Measurements from ENCODE around the gene CLSTN2.

CLSTN2 gene

GRCh38 chr3:140188285-140188684 is 253.3 kb downstream of the CLSTN2 start:
- no peak for DNase-seq (ENCODE audit: low spot score)

- DNase-seq (ENCODE audit: low spot score), result no peak
Measured at GRCh38 chr3:140189267-140189666, 254.3 kb downstream of the CLSTN2 start.

- DNase-seq (ENCODE audit: low spot score), result no peak
Measured at GRCh38 chr3:140189976-140190375, 255.0 kb downstream of the CLSTN2 start.

GRCh38 chr3:140196970-140197369 is 262.0 kb downstream of the CLSTN2 start:
- no peak for DNase-seq (ENCODE audit: low spot score)

GRCh38 chr3:140198242-140198641 is 263.3 kb downstream of the CLSTN2 start:
- no peak for DNase-seq (ENCODE audit: low spot score)

- no peak for DNase-seq (ENCODE audit: low spot score)
Measured at GRCh38 chr3:140199008-140199407, 264.0 kb downstream of the CLSTN2 start.

GRCh38 chr3:140199743-140200142 is 264.8 kb downstream of the CLSTN2 start:
- no peak for DNase-seq (ENCODE audit: low spot score)

GRCh38 chr3:140203510-140203909 is 268.5 kb downstream of the CLSTN2 start:
- DNase-seq (ENCODE audit: low spot score), result no peak

- no peak for DNase-seq (ENCODE audit: low spot score)
Measured at GRCh38 chr3:140204271-140204984, 269.4 kb downstream of the CLSTN2 start.

GRCh38 chr3:140205598-140205997 is 270.6 kb downstream of the CLSTN2 start:
- no peak for DNase-seq (ENCODE audit: low spot score)

- no peak for DNase-seq (ENCODE audit: low spot score)
Measured at GRCh38 chr3:140206196-140207040, 271.4 kb downstream of the CLSTN2 start.

GRCh38 chr3:140207541-140207940 is 272.6 kb downstream of the CLSTN2 start:
- no peak for DNase-seq (ENCODE audit: low spot score)

- peak; percentile 24 for DNase-seq (ENCODE audit: low spot score)
Measured at GRCh38 chr3:140216249-140216648, 281.3 kb downstream of the CLSTN2 start.

- no peak for DNase-seq (ENCODE audit: low spot score)
Measured at GRCh38 chr3:140219291-140219690, 284.3 kb downstream of the CLSTN2 start.

- DNase-seq (ENCODE audit: low spot score), result no peak
Measured at GRCh38 chr3:140219923-140220452, 285.0 kb downstream of the CLSTN2 start.

- no peak for DNase-seq (ENCODE audit: low spot score)
Measured at GRCh38 chr3:140223197-140223596, 288.2 kb downstream of the CLSTN2 start.

GRCh38 chr3:140223631-140224030 is 288.6 kb downstream of the CLSTN2 start:
- DNase-seq (ENCODE audit: low spot score), result no peak

- DNase-seq (ENCODE audit: low spot score), result no peak
Measured at GRCh38 chr3:140224307-140224706, 289.3 kb downstream of the CLSTN2 start.

- no peak for DNase-seq (ENCODE audit: low spot score)
Measured at GRCh38 chr3:140225996-140226395, 291.0 kb downstream of the CLSTN2 start.

- DNase-seq (ENCODE audit: low spot score), result no peak
Measured at GRCh38 chr3:140233702-140234101, 298.7 kb downstream of the CLSTN2 start.

- no peak for DNase-seq (ENCODE audit: low spot score)
Measured at GRCh38 chr3:140234256-140234655, 299.3 kb downstream of the CLSTN2 start.

- DNase-seq (ENCODE audit: low spot score), result no peak
Measured at GRCh38 chr3:140236836-140237501, 302.0 kb downstream of the CLSTN2 start.
